HG03558 (cell line): ENCODE data around the gene LRMDA.

ENCODE experiments used
- ATAC-seq: cut with Tn5 transposase; IDR thresholded peaks from one replicate; pipeline ENCODE4 v1.9.1; 2021; ENCODE audit warnings: moderate number of reproducible peaks; ENCODE audit not compliant: unreplicated experiment; ENCODE audit errors: extremely low read depth

LRMDA gene

GRCh38 chr10:75401569-75402485, 29.6 kb upstream of the LRMDA start, which contains the start of gene ZNF503:
Gene ZNF503 (minus strand): TSS chr10:75401764. CDS start chr10:75401419, 345 bp downstream.
- ATAC-seq = no peak

DNA sequence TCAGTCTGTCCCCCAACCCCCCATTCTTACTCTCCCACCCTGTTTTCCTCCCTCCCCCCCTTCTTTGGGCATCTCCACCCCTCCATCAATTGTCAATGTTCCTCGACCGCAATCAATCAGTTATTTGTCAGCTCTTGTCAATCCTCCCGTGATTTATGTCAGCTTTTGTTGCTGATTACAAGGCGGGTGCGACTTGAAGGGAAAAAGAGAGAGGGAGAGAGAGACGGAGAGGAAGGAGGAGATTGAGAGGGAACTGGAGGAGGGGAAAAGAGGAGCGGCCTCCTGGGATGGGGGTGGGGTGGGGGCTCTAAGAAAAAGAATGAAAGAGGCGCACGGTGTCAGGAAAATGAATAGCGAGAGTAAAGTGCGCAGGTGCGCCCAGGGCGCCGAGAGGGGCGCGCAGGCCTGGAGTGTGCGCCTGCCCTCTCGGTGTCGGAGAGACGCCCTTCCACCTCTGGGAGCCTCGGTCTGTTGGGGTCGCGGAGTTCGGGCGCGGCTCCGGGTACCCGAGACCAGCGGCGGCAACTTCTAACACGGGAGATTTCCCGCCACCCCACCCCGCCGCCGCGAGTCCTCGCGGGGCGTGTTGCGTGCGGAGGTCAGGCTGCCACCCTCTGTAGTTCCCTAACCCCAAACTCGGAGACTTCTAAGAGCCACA, 28.8 kb upstream of the LRMDA start:
- ATAC-seq = no peak

DNA sequence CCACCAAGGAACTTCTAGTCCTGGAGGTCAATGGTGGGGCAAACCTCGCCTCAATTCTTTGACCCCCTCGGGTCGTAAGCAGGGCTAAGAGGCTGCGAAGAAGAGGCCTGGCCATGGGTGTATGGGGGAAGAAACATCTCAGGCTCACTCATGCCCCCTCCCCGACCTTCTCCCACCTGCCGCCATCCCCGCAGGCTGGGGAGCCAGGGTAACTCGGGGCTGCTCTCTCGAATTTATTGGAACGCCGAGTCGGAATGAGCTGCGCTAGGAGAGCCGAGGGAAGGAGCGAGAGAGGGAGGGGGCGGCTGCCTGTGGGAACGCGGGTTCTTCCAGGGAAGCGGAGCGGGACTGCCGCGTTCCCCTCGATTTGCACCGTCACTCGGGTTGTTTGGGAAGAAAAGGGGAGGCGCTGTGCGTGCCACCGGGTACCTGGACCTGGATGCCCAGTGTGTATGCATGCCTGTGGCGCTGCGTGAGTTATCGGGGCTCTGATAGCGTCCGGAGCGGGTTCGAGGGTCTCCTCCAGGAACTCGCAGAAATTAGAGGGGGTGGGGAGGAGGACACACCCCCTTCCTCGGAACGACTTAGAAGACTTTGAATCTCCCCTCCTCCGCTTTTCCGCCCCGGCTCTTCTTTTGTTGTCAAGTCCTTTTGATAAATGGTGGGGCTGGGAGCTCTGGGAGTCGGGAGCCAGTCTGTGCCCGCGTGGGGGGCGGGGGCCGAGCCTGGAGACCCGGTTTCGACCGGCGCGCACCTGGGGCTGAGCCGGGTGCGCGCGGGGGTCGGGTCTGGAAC, 28.1 kb upstream of the LRMDA start:
- ATAC-seq = no peak

DNA sequence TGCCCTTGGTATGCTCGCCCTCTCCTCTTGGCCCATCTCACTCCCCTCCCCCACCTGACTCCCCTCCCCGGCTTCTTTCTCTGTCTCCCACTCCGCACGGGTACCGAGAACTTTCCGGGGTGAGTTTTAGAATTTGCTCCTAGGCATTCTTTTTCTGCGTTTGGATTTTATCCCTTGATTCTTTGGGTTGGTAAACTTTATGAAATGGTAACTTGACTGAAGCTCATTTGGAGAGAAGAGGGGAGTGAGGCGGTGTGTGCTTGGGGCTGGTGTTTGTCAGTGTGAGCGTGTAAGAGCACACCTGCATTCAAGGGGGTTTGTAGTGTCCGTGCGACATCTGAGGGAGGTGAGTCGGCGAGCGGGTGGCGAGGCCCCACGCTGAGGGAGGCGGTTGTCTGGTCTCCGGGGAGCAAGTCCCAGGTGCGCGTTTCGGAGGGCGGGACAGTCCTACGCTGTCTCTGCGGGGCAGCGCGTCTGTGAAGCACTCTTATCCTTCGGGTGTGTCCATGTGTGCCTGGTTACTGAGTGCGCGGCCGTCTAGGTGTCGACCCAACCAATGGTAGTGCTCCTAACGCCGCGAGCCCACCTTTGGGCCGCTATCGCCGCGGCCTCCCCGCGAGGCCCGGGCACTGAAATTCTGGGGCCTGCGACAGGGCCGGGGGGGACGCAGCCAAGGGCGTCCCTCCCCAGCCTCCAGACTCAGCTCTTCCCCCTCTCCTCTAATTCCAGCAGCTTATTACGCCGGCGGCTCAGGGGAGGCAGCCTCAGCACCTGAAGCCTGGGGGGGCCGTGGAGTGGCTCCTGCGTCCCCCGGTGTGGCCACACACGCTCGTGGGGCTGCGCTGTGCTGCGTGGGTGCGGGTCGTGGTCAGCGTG, 27.2 kb upstream of the LRMDA start:
- no peak for ATAC-seq

GRCh38 chr10:75404815-75405597, 26.4 kb upstream of the LRMDA start:
- no peak for ATAC-seq

DNA sequence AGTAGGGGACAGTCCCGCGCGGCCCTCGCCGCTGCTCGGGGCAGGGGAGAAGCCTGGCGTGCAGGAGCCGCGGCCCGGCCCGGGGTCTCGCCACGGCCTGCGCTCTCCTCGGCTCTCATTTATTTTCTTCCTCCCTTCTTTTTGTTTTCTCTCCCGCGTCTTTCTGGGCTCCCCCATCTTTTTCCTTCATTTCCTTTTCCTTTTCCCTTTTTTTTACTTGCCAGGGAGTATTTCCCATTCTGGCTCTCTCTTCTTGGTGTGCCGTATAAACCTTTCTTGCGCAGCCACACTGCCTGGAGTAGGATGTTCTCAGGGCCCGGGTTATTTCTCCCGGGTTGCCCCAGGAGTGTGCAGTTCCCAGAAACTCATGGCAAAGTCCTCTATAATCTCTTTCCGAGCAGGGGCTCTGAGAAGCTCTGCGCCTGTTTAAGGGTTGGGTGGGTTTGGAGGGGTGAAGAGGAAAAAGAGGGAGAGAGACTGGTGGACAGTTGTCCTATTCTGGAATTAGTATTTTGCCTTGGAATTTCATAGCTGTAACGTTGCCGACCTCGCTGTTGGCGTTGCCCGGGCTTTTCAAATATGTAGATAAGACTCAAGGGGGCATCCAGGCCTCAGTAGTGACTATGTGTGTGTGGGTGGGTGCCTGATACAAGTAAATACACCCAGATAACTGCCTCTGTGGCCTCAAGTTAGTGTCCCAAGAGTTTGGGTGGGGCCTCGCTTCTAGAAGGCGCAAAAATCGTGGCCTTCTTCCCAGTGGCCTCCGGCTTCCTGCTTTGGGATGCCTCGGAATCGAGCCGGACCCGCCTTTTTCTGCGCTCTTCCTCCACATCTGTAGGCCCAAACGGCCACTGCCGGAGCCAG, 25.6 kb upstream of the LRMDA start:
- no peak for ATAC-seq

- ATAC-seq = no peak
These were observed 24.8 kb upstream of the LRMDA start for GRCh38 chr10:75406462-75407223.

DNA sequence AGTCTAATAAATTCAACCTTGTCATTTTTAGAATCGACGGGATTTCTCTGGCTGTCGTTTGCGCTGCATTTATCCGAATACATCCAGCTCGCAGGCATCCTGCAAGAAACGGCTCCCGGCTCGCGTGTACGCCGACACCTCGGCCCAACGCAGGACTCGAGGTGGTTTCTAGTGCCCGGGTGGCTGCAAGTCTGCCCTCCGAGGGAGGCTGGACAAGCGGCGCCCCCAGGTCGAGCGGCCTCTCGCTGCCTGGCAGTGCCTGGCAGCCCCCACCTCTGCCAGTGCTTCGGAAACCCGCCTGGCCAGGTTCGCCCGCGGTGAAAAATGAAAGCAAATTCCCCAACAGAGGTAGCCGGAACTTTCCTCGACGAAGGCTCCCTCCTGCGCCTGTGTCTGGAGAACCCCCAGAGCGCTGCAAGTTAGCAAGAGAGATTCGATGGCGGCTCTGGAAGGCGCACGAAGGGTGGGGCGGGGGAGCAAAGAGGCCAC, 24.2 kb upstream of the LRMDA start:
- no peak for ATAC-seq

DNA sequence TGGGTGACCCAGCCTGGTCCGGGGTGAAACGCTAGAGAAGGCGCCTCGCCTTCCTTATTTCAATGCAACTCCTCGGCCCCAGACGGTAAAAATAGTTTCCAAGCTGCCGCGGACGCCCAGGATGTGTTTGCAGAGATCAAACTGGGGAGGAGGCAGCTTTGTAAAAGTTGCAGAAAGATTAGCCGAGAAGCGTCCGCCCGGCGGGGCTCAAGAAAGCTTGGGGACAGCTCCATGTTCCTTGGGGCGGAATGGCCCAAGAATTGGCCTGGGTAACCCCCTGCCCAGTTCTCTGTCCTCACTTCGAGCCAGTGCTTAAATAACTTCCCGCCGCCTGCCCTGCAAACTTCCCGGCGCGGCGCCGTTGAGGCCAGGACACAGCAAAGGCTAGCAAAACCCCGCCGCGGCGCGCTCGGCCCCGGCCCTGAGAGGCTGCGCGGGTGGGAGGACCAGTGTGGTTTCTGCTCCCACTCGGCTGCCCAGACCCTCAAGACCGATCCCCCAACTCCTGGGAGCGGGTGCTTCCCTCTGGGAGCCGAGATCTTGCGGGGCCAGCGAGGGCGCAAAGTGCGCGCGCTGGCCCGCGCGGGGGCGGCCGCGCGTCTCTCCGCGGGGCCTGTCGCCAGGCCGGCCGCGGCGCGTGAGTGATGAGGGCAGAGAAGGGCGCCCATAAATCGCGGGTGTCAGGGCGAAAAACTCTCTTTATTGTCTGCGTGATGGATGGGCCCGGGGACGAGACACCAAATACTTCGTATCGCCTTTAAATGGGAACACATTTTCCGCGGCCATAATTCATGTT, 23.5 kb upstream of the LRMDA start:
- no peak for ATAC-seq

GRCh38 chr10:75408509-75408875, 22.9 kb upstream of the LRMDA start:
- ATAC-seq = no peak

GRCh38 chr10:75408911-75409885, 22.2 kb upstream of the LRMDA start:
- no peak for ATAC-seq

DNA sequence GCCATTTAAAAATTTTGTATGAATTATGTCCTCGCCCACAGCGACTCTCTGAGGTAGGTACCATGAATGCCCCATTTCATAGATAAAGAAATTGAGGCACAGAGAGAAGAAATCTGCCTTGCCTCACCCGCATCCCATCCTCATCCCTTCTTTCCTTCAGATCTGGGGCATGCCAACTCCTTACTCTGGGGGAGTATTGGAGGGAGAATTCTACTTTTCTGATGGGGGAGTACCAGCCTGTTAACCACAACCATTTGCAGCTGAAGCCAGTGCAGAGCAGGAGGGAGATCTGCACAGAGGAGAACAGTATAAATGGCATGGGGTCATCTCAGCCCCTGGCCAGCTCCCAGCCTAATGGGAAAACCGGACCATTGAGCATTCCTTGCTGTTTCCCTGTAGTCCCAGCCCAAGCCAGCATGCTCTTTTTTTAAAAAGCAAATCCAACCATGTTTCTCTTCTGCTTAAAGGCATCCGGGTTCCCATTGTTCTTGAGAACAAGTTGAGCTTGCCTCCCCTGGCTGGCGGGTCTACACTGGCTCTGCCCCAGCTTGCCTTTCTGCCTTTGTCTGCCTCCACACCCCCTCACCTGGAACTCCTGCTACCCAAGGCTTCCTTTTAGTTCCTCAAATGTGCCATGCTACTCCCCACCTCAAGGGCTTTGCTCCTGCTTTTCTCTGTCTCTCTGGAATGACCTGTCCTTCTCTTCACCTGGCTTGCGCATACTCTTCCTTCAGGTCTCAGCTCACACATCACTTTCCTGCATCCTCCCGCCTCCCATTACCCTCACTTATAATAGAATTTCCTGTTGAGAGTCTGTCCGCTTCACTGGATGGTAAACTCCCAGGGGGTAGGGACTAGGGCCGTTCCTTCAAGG, 21.1 kb upstream of the LRMDA start:
- ATAC-seq = no peak

DNA sequence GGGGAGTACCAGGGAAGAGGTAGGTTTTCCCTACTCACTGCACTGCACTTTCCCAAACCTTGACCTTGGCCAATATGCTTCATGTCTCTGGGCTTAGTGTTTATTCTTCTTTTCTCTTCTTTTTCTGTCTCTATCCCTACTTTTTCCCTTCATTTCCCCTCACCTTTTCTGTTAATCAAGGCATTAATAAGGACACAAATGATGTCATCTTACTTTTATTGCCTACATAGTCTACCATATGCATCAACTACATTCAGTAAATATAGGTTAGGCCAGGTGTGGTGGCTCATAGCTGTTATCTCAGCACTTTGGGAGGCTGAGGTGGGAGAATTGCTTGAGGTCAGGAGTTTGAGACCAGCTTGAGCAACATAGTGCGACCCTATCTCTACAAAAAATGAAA, 16.9 kb upstream of the LRMDA start:
- ATAC-seq = no peak

- no peak for ATAC-seq
These were observed 13.9 kb upstream of the LRMDA start for GRCh38 chr10:75417522-75417927.
